HG03520 (cell line): Measurements from ENCODE around the gene XAB2.

ENCODE experiments used
- ATAC-seq: cut with Tn5 transposase; IDR thresholded peaks from one replicate; pipeline ENCODE4 v1.9.1; 2021; ENCODE audit warnings: mild to moderate bottlenecking, moderate library complexity; ENCODE audit not compliant: unreplicated experiment

Gene XAB2

GRCh38 chr19:7629347-7630054, at the start of gene XAB2, which contains the start of gene PET100:
XAB2 (minus strand) TSS chr19:7629545; CDS start chr19:7629527, 18 bp downstream.
PET100 (plus strand) TSS chr19:7629793; CDS start chr19:7629834, 41 bp downstream.
- ATAC-seq, result peak; percentile 87

GRCh38 chr19:7677669-7678311, 48.4 kb upstream of the XAB2 start:
- no peak for ATAC-seq

DNA sequence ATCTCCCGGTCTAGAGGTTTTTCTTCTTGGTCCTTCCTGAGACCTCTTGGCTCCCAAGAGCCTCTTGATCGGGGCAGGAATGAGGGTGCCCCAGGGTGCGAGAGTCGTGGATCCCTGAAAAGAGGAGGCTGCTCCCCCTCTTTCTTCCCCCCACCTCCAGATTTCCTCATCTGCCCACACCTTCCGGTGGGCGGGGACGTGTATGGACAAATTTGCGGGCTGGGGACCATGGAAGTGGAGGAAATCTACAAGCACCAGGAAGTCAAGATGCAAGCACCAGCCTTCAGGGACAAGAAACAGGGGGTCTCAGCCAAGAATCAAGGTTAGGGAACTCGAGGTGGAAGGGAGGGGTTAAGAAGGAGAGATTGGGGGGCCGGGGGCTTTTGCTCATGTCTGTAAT, 47.5 kb upstream of the XAB2 start, which contains the start of gene MCEMP1:
TSS of gene MCEMP1 (plus strand) at position 237 of the 400 bp plus-strand sequence. CDS start at position 268, 31 bp downstream.
- no peak for ATAC-seq

DNA sequence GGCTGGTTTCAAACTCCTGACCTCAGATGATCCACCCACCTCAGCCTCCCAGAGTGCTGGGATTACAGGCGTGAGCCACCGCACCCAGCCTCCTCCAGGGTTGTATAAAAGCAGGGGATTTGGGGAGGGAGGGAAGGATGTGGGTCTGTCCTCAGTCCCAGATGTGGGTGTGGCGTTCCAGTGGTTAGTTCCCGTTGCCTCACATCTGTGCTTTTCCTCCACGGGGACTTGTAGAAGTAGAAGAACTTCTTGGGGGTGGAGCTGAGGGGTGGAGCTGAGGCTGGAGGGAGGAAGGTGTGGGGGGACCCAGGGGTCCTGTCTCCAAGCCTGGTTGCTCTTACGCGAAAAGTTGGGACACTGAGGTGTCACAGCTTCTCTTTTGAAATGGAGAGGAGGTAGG, 47.0 kb upstream of the XAB2 start:
- ATAC-seq, result no peak

GRCh38 chr19:7674010-7675005, 45.0 kb upstream of the XAB2 start:
- no peak for ATAC-seq

- no peak for ATAC-seq
These were observed 43.2 kb upstream of the XAB2 start for GRCh38 chr19:7672522-7672921.

DNA sequence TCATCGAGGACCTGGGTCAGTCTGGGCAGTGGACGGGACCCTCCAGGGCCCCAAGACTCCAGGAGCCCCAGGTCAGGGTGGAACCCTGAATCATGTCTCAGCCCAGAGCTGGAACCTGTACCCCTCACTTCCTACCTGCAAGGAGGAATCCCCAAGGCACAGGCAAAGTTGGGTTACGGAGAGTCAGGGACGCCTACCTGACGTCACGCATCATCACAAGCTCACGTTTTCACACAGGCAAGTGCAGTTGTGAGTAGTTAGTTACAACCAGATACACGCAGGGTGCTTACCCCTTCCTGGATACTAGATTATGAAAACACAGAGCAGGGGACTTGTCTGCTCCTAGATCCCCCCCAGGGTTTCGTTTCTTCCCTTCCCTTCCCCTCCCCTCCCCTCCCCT, 41.4 kb upstream of the XAB2 start:
- ATAC-seq, result no peak

DNA sequence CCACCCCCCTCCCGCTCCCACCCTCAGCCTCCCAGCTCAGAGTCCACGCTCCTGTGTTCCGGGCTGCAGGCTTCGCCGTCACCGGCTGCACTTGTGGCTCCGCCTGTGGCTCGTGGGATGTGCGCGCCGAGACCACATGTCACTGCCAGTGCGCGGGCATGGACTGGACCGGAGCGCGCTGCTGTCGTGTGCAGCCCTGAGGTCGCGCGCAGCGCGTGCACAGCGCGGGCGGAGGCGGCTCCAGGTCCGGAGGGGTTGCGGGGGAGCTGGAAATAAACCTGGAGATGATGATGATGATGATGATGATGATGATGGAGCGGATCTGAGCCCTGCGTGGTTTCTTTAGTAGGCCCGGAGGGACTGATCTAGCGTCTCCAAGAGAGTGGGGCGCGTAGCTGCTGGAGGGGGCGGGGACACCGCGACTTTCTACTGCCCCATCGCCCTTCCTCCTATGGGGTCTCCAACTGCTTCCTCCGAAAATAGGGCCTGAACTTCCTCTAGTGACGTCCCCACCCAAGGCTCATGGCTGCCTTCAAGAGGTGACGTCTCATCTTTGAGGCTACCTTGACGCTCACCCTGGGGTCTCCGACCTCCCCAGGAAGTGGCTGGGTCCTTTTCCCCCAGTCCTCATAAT, 40.9 kb upstream of the XAB2 start:
- ATAC-seq, result no peak

GRCh38 chr19:7669641-7670040, 40.3 kb upstream of the XAB2 start:
- ATAC-seq, result no peak

DNA sequence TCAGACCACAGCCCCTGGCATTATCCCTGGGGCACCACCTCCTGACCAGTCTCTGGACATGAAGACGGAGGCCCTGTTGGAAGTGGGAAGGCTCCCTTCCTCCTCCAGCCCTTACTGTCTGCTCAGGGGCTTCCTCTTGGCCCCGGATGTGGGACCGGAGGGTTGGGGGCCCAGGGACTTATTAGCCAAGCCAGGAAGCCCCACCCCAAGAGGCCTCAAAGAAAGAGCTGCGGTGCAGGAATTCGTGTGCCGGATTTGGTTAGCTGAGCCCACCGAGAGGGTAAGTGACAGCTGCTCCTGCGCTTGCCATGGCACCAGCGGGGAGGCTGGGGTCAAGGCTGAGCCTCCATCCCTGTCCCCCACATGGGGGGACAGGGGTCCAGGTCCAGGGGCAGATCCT, 39.5 kb upstream of the XAB2 start, which contains the start of gene RETN:
TSS of gene RETN (plus strand) at position 208 of the 400 bp plus-strand sequence. CDS start 278 bp downstream, outside the sequence.
- ATAC-seq, result no peak

GRCh38 chr19:7665076-7665475, 35.7 kb upstream of the XAB2 start:
- no peak for ATAC-seq

DNA sequence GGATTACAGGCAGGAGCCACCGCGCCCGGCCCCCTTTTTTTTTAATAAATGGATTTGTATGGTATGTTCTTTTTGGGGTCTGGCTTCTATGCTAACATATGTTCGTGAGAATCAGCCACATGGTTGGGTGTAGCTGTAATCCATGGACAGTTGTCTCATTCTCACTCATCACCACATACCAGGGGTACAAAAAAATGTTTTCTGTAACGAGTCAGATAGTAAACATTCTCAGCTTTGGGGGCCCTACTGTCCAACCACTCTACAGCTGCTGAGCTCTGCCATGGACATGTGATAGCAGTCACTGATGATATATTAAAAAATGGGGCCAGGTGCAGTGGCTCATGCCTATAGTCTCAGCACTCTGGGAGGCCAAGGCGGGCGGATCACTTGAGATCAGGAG, 34.4 kb upstream of the XAB2 start:
- ATAC-seq, result no peak

DNA sequence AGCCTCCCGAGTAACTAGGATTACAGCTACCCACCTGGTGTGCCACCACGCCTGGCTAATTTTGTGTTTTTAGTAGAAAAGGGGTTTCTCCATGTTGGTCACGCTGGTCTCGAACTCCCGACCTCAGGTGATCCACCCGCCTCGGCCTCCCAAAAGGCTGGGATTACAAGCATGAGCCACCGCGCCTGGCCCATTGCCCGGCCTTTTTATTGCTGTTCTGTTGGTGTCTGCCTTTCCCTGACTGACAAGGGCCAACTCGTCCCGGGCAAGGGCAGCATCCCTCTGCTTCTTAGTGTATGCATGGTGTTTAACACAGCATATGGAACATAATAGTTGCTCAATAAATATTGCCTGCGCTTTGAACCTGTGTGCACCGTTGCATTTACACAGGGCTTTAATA, 33.3 kb upstream of the XAB2 start:
- no peak for ATAC-seq

DNA sequence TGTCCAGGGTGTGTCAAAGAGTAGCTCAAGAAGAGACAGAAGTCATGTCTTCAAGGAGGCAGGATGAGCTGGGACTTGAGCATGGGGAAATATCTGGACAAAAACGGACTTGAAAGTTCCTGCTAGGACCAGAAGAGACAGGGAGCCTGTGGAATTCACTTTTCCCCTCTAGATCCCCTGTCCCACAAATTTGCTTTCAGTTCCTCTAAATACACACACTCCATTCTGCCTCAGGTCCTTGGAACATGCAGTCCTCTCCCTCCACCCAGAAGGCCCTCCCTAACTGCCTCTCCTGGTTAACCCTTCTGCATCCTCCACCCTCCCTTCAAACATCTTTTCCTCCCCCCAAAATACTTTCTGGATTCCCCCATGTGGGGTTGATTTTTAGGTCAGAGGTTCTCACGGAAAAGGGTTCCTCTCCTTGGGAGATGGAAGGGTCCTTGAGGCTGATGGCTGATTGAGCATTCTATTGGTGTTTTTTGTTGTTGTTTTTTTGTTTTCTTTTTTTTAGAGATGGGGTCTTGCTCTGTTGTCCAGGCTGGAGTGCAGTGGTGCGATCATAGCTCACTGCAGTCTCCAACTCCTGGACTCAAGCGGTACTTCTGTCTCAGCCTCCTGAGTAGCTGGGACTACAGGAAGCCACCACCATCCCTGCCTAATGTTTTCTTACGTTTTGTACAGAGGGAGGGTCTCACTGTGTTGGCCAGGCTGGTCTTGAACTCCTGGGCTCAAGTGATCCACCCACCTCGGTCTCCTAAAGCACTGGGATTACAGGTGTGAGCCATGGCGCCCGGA, 32.6 kb upstream of the XAB2 start:
- no peak for ATAC-seq

DNA sequence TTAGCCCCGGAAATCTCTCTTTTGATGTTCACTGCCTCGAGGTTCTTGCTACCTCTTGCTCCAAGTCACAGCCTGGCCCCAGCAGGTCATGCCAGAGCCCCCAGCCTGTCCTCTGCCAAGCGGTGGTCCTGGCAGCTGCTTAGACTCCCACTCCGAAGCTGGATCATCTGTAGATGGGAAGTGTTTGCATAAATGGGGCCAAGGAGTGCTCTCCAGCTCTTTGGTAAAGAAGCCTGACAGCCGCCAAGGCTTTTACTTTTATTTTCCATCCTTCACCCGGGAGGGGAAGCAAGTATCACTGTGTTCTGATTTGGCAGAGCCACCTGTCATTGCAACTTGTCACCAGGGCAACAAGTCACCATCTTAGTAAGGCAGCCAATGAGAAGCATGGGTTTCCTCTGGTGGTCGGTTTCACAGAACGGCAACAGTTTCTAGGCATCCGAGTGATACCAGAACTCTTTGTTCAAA, 28.9 kb upstream of the XAB2 start:
- no peak for ATAC-seq

- ATAC-seq, result no peak
These were observed 27.9 kb upstream of the XAB2 start for GRCh38 chr19:7657131-7657751.

- no peak for ATAC-seq
These were observed 26.2 kb upstream of the XAB2 start for GRCh38 chr19:7655581-7655980.

DNA sequence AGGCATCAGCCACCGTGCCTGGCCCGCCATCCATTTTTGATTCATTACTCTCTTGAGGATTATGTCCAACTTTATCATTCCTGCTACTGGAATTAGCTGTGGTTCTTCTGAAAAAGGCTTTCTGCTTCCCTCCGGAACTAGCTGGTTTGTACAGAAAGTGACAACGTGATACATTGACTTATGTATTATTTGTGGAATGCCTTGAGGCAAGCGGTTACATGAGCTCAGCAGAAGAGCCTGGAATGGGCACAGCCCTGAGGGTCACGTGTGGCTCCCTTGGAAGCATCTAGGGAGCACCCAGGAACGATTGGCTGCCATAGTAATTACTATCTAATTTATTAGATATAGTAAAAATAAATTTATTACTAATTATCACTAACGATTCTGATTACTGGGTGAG, 25.1 kb upstream of the XAB2 start:
- ATAC-seq, result no peak

DNA sequence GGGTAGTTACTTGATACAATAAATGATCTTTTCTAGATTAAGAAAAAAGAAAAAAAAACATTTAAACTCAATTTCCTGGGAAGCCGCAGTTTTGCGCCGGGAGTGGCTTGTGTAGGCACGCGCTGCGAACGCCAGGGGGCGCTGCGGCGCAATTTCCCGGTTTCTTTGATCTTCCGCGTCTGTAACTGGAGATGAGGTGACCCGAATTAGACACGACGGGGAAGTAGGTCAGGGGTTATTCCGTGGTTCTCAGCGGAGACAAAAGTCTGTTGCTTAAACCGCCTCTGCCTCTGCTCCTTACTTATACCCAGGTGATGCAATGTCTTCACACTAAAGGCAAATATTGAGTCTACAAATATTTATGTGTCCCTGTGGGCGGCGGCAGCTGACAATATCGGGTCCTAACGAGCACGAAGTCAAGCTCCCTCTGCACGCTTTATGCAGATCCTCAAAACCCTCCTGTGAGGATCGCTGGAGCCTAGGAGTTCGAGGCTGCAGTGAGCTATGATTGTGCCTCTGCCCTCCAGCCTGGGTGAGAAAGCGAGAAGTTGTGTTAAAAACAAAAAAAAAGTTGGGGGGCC, 22.8 kb upstream of the XAB2 start:
- no peak for ATAC-seq
